ENCODE data around the gene PTPA.

PTPA gene

DNA sequence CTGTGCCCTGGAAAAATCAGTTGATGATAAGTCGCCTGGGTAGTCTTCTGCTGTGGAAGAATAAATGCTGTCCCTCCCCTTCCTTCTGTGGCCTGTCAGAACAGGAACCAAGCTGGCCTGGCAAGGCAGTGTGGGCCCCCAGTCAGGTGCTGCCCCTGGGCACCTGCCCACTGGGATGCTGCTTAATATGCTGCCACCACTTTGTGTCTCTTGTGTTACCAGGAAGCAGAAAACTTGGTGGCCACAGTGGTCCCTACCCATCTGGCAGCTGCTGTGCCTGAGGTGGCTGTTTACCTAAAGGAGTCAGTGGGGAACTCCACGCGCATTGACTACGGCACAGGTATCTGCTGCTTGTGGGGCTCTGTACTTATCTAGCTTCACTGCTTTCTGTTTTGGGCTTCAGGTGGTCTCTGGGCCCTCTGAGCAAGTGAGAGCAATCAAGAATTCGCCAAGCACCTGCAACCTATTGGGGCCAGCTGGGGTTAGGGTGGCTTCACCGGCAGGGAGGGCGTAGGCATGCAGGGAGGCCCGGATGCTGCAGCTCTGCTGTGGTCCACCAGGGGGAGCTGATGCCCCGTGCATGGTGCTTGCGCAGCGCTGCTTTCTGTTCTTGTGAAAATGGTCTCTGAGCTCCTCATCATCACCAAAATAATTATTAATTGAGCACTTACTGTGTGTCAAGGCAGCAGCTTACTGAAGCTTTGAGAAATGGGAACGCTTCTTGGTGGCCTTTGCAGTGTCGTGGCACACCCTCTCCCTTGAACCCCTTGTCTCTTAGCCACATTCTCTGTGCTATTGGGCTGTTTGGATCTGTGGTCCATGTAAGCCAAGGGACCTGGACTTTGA, 20.3 kb downstream of the PTPA start:
- no peak for DNase-seq (ENCODE audit: low read depth, low spot score)
- H3K27ac ChIP-seq, result no peak overlapping the region

DNA sequence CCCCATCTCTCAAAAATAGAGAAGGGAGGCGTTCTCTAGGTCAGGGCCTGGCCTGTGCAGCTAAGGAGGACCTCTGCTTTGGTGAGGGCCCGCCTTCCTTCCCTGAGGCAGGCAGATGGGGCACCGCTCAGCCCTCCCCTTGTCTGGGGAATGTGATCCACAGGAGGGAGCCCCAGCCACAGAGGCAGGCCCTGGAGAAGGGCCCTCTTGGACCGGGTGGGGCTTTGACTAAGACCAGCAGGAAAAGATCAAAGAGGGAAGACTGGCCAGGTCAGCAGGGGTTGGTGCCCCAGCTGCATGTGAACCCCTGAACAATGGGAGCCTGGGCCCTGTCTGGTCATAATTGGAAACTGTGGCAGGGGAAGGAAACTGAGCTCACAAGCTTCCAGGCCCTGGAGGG, 21.9 kb downstream of the PTPA start:
- DNase-seq (ENCODE audit: low read depth, low spot score), result no peak

GRCh38 chr9:129135476-129135875, 24.3 kb downstream of the PTPA start:
- H3K27ac ChIP-seq, result no peak overlapping the region
- DNase-seq (ENCODE audit: low read depth, low spot score), result no peak

More for the DNA sequence above, 21.9 kb downstream of the PTPA start:
- H3K27ac ChIP-seq, result no peak overlapping the region

GRCh38 chr9:129136446-129137035, 25.3 kb downstream of the PTPA start:
- no peak for DNase-seq (ENCODE audit: low read depth, low spot score)
- H3K27ac ChIP-seq, result no peak overlapping the region

DNA sequence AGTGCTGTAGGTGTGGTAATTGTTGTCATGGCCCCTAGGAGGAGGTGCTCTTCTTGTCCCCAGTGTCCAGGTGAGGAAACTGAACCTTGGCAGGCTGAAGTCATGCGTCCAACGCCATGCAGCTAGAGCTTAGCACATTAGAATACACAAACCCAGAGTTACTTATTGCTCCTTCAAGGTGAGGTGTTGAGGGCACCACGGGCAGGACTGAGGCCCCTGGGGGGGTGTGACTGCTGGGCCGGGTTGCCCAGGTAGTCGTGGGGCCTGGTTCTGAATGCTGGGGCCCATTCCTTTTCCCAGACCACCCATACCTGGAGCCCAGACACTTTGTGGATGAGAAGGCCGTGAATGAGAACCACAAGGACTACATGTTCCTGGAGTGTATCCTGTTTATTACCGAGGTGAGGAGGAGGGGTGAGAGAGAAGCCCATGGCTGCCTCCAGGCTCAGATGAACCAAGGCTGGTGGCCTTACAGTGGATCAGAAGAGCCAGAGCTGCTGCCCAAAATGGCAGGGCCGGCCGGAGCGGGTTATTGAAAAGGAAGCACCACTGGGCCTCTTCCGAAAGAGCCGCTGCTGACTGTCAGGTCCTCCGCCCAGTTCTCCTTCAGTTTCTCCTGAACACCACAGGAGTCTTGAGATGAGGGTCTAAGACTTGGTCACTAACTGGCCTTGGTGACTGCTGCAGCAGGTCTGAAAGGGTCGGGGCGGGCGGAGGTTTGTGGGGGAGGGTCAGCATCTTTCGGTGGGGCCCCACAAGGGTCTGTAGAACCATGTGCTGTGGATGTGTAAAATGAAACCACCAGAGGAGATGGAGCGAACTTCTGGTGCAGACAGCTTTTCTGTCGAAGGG, 26.3 kb downstream of the PTPA start:
- DNase-seq (ENCODE audit: low read depth, low spot score), result no peak

DNA sequence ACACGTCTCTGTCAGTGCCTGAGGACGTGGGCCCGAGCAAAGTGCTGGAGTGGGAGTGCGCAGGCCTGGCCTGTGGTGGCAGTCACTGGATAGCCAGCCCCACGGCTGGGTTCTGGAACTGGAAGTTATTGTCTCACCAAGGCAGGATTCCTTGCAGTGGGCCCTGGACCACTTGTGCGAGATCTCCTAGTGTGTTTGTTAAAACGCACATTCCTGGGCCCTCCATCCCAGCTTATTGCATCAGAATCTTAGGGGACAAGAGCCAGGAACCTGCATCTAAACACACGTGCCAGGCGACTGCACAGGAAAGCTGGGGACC, 26.9 kb downstream of the PTPA start:
- no peak overlapping the region for H3K27ac ChIP-seq
- DNase-seq (ENCODE audit: low read depth, low spot score), result no peak

More for the DNA sequence above, 26.3 kb downstream of the PTPA start:
- no peak overlapping the region for H3K27ac ChIP-seq

GRCh38 chr9:129138476-129139232, 27.4 kb downstream of the PTPA start:
- DNase-seq (ENCODE audit: low read depth, low spot score), result no peak
- peak overlapping the region; percentile 100 for H3K27ac ChIP-seq

- peak overlapping the region; percentile 100 for H3K27ac ChIP-seq
- DNase-seq (ENCODE audit: low read depth, low spot score), result peak; percentile 50
These were observed 28.2 kb downstream of the PTPA start for GRCh38 chr9:129139233-129139992.

DNA sequence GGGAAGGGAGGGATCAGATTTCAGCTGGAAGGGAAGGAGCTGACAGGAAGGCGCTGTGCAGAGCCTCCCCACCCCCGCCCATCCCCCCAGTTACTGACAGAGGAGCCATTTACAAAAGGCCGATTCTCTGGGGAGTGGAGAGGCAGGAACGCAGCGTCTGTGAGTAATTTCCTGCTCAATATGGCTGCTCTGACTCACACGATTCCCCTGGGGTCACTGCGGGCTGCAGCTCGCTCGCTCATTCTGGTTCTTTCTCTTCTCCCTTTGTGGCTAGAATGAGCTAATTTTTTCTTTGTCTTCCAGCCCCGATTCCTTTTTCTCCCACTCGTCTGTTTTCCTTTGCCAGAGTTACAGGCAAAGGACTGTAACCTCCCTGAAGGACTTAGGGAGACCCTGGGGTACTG, 28.8 kb downstream of the PTPA start:
- peak overlapping the region; percentile 100 for H3K27ac ChIP-seq
- DNase-seq (ENCODE audit: low read depth, low spot score), result peak; percentile 97

GRCh38 chr9:129140397-129141065, 29.3 kb downstream of the PTPA start:
- DNase-seq (ENCODE audit: low read depth, low spot score), result no peak
- H3K27ac ChIP-seq, result peak overlapping the region; percentile 100

GRCh38 chr9:129141066-129142041, 30.1 kb downstream of the PTPA start:
- peak overlapping the region; percentile 100 for H3K27ac ChIP-seq
- DNase-seq (ENCODE audit: low read depth, low spot score), result no peak

DNA sequence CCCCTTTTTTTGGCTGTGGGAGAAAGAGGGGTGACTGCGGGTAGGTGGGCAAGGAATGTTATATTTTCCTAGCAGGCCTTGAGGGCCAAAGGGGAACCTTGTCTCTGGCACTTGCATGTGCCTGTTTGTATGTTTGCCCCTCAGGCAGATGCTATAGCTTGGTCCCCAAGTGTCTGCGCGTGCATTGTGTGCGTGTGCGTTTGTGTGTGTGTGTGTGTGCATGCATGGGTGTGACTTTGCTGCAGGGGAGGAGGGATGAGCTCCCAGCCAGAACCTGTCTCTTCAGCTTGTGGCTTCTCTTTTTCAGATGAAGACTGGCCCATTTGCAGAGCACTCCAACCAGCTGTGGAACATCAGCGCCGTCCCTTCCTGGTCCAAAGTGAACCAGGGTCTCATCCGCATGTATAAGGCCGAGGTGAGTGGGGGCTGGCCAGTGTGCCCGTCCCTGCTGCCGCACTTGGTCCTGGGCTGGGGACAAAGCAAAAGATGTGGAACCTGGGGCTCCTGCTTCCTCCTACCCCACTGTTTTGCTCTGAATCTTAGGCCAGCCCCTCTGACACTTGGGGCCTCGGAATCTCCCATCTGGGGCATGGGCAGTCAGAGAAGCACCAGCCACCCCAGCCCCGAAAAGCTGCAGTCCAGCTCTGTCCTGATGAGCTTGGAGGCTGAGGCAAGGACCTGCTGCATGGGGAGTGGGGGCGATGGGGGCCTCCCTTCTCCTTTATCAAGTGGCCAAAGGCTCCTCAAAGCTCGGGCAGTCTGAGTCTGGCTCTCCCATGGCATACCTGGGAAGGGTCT, 31.1 kb downstream of the PTPA start:
- peak overlapping the region; percentile 100 for H3K27ac ChIP-seq
- no peak for DNase-seq (ENCODE audit: low read depth, low spot score)

- peak overlapping the region; percentile 100 for H3K27ac ChIP-seq
- DNase-seq (ENCODE audit: low read depth, low spot score), result no peak
These were observed 32.1 kb downstream of the PTPA start for GRCh38 chr9:129143031-129143927.

GRCh38 chr9:129145316-129145715, 34.1 kb downstream of the PTPA start:
- H3K27ac ChIP-seq, result no peak overlapping the region
- no peak for DNase-seq (ENCODE audit: low read depth, low spot score)

- DNase-seq (ENCODE audit: low read depth, low spot score), result no peak
- H3K27ac ChIP-seq, result no peak overlapping the region
These were observed 34.7 kb downstream of the PTPA start for GRCh38 chr9:129145841-129146292.

DNA sequence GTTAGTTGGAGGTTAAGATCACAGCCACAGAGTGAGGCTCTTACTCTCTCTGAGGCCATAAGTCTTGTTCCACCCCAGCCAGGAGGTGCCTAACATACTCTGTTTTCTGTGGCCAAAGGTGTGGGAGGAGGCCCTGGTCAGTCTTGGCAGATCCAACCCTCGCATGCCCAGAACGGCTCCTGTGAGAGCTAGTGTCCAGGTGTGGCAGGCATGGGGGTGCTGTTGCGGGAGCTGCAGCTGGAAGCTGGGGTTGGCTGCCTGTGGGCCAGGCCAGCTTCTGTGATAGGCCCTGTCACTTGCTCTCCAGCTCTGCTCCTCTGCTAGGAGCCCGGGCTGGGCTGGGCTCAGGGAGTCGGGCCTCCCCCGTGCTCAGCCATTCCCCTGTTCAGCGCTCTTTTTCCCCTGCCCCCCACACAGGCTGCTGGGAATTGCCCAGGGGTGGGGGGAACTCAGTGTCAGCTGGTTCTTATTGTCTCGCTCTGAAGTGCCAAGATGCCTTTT, 35.3 kb downstream of the PTPA start:
- DNase-seq (ENCODE audit: low read depth, low spot score), result no peak
- no peak overlapping the region for H3K27ac ChIP-seq

Data from epithelial cell of prostate (primary cell).